CD4-positive, alpha-beta T cell treated with Interleukin-6 at 100 ng/mL for 8 hours (primary cell): ENCODE results near the gene ZDHHC18.
"Not testable (repeated sequence)": the region's sequence is repeated elsewhere in the genome, so short reads cannot be mapped to it uniquely, and the experiment has no call there.

Source experiments
- DNase-seq: peaks from one replicate; pipeline ENCODE4 v3.0.0-alpha.2; 2020; ENCODE audit warnings: mixed read lengths, low spot score

The ZDHHC18 gene

DNA sequence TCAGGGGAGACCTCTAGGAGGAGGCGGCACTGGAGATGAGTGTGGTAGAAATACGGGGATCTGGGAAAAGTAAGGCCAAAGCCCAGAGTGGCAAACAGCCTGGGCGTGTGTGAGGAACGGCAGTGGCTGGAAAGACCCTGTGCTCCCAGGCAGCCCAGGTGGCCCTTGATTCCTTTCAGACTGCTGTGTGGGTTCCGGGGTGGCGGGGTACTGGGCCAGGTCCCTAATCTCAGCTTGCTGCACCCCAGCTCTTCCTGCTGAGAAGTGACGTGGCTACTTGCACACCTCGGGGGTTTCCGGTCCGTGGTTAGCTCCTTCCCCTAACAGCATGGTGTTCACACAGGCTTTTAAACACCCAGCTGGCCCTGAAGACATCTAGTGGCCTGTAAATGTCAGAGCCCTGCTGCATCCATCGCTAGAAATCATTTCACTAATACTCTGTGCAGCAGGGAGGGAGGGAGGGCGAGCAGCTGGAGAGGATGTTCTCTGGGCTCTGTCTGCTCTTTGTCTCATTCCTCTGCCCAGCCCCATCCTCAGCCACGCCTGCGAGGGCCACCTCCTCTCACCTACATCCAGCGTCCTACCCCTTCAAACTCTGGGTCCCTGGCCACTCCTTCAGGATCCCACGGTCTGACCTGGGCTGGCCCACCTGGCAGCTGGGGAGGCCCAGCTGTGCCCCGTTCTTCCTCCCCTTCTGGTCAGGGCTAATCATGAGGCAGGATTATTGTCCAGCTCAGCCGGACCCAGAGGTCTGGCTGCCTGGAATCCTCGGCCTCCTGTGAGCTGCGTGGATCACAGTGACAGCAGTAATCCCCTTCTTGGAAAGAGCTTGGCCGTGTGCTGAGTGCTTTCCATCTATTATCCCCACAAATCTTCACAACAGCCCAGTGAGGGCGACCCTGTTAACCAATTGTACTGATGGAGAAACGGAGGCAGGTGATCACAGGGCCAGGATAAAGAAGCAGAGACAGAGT lies 7.2 kb downstream of the ZDHHC18 start:
- peak; percentile 94 for DNase-seq

DNA sequence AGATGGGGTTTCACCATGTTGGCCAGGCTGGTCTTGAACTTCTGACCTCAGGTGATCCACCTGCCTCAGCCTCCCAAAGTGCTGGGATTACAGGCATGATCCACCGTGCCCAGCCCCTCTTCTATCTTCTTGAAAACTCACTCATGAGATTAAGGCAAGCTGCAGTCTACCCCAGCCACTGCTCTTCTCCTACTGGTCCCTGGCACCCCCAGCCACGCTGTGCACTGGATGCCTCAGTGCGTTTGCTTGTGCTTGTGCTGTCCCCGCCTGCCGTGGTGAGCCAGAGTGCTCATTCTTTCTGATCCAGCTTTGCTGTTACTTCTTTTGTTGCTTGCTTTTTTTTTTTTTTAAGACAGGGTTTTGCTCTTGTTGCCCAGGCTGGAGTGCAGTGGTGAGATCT lies 11.2 kb downstream of the ZDHHC18 start:
- DNase-seq: not testable (repeated sequence)

DNA sequence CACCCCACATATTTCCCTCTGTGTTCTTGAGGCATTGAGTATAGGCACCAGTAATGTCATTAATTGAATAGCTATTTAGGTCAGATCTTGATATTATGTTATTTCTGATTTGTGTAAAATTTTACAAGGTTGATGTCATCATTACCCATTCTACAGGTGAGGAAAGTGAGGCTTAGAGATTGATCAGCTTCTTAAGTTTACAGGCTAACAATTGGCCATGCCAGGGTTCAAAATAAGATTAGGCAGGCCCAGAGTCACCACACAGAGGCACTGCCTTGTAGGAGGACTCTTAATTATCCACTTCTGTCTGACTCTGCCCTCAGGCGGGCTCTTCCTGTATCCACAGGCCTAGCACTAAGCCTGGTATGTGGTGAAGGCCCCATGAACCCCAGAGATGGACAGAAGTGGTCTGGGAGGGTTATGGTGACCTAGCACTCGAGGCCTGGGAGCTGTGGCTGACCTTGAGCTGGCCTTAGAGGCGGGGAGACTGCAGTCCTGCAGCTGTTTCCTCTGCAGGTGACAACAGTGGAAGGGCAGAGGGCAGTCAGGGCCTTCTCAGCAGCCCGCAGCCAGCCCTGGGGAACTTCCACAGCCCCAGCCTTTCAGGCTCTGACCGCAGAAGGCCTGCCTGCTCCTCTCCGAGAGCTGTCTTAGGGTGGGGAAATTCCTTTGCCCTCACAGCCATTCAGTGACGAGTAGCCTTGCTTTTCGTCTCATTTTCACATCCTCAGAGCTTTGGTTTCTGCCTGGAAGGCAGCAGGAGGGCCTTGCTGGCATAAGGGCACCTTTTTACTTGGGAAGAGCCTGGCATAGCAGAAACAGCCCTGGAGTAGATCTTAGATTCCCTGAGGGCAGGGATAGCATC lies 12.2 kb downstream of the ZDHHC18 start:
- DNase-seq: peak; percentile 51

DNA sequence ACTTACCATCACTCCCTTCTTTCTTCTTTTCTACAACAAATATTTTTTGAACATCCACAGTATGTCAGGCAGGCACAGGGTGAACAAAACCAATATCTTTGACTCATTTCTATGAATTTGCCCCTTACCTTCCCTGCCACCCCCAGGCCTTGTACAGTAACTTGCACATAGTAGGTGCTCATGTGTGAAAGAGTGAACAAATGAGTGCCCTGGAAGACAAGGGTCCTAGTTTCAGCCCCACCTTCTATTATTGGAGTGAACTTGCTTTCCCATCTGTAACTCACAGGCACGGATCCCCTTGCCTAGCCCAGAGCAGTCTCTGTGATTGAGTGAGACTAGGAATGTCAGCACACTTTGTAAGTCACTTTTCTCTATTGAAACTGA lies 12.8 kb downstream of the ZDHHC18 start:
- DNase-seq: no peak

DNA sequence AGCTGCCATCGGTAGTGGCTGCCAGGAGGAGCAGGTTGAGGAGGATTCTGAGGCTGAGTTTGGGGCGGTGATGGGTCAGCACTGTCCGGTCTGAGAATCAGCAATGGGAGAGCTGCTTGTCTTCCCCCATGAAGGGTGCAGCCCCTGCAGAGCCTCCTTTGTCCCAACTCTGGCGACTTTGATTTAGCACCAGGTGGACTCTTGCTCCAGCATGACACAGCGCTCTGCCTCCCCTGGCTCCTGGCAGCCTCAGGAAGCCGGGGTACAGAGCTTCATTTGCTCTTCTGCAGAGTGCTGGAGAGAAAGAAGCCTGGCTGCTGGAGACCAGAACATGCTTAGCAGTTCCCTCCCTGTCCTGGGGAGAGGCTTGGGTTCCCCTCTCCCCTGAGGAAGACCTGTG lies 13.3 kb downstream of the ZDHHC18 start:
- DNase-seq: no peak

DNA sequence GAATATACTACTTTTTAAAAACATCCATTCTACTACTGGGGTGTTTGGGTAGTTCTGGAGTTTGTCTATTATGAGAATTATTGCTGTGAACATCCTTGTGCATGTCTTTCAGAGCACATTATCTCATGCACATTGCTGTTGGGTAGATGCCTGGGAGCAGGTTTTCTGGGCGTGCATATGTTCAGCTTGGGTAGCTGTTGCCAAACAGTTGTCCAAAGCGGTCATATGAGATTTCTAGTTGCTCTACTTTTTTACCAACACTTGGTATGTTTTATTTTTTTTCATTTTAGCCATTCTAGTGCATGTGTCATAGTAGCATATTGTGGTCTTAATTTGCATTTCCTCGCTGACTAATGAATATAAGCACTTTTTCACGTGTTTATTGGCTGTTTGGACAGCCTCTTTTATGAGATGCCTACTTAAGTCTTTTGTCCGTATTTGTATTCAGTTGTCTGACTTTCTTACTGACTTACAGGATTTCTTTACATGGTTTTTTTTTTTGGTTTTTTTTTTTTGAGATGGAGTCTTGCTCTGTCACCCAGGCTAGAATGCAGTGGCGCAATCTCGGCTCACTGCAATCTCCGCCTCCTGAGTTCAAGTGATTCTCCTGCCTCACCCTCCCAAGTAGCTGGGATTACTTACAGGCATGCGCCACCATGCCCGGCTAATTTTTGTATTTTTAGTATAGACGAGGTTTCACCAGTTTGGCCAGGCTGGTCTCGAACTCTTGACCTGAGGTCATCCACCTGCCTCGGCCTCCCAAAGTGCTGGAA lies 18.1 kb downstream of the ZDHHC18 start:
- DNase-seq: no peak

DNA sequence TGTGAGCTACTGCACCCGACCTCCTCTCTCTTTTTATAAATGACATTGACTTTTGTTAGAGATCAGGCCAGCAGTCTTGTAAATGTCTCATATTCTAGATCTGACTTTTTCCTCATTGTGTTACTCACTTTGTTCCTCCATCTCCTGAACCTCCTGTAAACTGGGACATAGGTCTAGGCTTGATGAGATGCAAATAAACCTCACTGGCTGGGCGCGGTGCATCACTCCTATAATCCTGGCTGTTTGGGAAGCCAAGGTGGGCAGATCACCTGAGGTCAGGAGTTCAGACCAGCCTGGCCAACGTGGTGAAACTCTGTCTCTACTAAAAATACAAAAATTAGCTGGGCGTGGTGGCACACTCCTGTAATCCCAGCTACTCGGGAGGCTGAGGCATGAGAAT lies 21.3 kb downstream of the ZDHHC18 start:
- not testable (repeated sequence) for DNase-seq

DNA sequence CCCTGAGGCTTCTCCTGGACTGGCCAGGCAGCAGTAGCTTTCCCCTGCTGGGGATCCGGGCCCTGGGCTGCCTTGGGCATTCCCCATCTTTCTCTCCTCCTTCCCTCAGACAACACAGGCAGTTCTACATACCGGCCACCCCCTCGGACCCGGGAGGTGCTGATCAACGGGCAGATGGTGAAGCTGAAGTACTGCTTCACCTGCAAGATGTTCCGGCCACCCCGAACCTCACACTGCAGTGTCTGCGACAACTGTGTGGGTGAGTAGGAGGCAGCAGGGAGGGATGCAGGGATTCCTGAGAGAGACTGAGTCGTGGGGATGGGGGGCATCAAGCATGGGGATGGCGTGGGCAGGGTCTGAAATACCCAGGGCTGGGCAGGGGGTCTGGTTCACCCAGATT lies 22.0 kb downstream of the ZDHHC18 start:
- no peak for DNase-seq

DNA sequence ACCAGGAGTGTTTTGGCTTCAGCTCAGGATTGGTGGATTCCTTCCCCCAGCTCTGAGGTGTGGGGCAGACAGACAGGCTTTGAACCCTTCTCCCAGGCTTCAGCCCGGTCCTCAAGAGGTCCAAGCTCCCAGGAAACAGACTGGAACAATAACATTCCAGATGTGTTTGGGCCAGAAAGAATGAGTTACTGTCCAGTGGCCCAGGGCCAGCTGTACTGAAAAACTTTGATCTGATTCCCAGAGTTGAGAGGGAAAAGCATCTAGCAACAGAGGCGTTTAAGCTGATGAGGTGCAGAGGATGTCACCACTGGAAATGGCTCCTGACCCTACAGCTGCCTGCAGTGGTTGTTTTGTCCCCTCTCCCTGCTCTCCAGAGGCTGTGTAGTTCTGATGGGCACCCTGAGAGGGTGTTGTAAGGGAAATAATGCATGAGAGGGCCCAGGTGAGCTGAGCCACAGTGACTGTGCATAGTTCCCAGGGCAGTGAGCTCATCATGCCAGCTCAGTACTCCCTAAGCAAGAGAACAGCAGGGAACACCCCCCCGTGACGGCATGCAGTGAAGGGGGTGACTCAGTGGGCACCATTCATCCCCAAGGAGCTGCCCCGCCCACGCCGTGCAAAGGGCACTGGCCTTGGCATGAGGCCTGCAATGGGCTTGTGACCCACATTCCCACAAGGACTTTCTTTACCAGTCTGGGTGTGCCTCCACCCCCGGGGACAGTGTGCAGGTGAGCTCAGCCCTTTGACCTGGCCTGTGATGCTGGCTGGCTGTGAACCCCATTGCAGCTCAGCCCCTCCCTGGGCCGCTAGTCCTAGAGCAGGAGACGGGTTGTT lies 22.7 kb downstream of the ZDHHC18 start:
- DNase-seq: no peak

DNA sequence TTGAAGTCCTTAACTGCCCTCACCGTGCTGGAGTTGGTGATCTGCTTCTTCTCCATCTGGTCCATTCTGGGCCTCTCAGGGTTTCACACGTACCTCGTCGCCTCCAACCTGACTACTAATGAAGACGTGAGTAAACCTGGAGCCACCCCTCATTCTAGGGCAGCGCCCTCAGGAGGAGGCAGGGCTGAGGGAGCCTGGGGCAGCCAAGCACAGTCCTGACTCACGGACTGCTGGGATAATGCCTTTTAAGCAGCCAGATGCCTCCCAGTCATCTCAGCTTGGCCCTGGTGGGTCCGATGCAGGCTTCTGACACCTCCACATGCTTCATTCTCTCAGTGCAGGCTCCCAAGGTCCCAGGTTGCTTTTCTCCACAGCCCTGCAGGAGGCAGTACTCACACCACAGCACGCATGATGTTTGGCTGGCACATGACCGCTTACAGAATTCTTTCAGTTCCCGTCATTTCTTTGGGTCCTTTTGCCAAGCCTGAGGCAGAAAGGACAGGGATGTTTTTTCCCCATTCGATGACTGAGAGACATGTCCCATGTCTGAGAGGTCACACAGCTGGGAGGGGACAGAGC lies 24.7 kb downstream of the ZDHHC18 start:
- no peak for DNase-seq

DNA sequence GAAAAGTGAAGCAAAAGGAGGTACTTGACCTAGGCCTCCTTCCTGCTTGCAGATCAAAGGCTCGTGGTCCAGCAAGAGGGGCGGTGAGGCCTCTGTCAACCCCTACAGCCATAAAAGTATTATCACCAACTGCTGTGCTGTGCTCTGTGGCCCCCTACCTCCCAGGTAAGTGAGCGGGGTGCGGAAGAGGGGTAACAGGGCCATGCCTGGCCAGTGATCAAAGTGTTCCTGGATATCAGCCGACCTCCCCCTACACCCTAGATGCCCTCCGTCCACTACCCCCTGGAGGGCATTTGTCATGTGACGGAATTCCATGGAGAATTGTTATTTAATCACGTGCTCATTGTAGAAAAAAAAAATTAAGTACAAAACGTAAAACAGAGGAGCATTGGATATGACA lies 26.2 kb downstream of the ZDHHC18 start:
- no peak for DNase-seq

DNA sequence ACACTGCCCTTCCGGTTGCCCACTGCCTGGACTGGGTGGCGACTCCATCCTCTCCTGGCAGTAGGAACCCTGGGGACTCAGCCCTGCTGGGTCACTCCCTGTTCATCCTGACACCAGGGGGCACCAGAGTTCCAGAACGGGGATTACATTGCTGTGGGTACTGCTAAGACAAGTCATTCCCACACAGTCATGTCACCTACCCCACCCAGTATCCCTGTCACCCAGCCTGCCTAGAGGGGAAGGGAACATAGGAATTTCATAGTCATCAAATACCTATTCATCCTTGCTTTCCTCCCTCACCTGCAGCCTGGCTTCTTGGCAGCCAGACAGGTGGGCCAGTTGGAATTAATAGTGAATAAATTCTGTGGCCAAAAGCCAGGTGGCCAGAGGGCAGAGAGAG lies 26.7 kb downstream of the ZDHHC18 start:
- DNase-seq: peak; percentile 75

DNA sequence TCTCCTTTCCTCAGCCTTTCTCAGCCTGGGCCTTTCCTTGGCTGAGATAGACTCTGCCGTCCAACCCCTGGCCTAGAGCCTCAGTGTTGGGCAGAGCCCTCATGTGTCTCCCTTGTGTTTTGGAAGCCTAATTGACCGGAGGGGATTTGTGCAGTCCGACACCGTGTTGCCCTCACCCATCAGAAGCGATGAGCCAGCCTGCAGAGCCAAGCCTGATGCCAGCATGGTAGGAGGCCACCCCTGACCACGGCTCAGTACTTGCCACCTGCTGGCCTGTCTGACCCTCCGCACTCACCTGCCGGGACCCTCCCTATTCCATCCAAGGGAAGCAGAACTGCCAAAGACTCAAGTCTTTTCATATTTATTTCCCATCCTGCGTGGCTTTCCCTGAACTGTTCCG lies 27.1 kb downstream of the ZDHHC18 start:
- DNase-seq: no peak

DNA sequence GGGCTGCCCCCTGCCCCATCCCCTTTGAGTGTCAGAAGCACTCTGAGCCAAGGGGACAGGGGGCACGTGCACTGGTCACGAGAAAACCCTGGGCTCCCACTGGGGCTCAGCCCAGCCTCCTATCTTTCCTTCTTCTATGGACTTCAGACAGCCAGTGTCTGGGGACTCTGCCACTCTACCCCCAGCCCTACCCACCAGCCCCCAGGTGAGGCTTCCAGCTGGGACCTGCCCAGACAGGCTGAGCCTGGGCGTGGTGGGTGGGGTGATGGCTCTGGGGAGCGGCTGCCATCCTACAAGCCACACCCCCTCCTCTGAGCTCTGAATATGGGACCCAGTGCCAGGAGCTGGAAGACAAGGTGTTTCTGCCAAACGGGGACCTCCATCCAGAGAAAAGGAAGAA lies 28.4 kb downstream of the ZDHHC18 start:
- DNase-seq: no peak

DNA sequence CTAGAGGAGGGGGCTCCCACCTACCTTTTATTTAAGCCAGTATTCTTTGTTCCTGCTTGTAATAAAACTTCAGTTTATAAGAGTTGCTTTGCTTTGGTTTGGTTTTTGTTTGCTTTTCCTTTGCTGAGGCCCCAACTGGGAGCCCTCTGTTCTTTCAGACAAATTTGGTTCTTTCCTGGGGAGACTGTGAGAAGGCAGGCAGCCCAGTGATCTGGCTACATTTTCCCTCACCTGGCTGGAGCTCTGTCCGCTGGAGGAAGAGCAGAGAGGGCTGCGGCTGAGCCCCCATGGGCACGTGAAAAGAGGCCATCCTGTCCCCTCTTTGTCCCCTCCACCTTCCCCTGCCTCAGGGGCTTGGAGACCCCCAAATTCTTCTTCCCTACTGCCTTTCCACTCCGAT lies 29.1 kb downstream of the ZDHHC18 start:
- no peak for DNase-seq

DNA sequence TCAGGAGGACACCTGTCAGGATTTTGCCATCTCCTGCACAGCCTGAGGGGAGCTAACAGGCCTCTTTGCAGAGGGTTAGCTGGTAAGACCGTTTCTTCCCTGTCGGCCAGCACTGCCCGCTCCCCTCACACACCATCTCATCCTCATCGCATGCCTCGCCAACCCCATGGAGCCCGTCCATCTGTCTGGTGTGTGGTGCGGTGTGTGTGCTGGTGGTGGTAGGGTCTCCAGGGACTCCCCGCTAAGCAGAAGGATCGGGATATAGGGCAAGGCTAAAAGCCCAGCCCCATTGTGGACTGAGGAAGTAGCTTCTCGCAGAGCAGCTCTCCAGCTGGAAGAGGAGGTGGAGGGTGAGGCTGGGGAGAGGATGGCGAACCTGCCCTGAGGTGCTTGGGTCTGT lies 29.7 kb downstream of the ZDHHC18 start:
- DNase-seq: no peak

DNA sequence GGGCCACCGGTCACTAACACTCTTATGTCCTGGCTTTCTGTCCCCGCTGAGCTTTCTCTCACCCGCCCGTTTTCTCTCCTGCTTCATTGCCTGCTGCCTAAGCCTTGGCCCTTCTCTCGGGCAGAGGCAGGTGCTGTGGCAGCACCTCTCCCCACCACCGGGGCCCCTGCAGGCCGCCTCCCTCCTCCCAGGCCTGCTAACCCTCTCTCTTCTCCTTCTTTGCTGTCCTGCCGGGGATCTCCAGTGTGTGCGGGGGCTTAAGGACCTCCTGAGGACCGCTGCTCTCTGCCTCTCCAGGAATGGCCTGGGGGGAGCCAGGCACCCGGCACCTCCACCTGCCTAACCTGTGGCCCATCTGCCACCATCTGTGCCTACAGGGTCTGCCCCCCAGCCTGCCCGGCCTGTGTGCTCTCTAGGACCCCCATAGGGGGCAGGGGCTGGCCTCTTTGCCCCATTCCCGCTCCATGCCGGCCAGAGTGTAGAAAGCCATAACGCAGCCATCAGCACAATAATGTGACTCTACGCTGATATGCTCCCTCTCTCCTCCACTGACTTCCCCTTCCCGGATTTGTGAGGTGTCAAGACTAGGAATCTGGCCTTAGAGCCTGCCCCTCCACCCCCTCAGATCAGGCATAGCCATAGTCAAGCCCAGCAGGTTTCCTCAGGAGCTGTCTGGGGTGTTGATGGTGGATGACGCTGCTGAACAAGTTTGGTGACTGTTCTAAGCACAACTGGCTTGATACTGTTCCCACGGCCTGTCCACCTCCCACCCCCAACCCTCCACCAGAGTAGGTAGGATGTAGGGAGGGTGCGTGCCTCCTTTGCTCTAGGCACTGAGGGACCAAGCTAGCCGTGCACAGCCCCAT lies 30.3 kb downstream of the ZDHHC18 start:
- DNase-seq: no peak

DNA sequence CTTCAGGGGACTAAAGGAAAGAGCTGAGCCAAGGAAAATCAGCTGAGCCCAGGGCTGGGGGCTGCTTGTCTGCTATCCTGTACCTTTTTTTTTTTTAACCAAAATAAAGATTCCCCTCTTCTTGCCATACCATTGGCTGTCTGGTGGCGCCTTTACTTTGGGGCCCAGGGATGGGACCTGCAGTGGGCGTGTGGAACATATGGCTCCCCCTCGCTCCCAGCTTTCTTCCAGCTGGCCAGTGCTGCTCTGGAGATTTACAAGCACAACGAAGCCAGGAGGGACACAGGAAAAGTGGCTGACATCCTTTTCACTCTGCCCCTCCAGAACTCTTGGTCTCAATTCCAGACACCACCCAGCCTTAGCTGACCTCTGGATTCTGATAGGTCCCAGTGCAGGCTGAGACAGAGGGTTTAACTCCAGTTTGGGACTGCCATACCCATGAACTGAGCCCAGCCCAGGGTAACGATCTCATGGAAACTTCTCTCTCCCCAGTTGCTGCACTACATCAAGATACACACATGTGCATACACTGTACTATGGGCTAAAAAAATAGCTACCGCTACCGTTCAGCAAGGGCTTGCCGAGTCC lies 31.1 kb downstream of the ZDHHC18 start:
- DNase-seq: no peak

DNA sequence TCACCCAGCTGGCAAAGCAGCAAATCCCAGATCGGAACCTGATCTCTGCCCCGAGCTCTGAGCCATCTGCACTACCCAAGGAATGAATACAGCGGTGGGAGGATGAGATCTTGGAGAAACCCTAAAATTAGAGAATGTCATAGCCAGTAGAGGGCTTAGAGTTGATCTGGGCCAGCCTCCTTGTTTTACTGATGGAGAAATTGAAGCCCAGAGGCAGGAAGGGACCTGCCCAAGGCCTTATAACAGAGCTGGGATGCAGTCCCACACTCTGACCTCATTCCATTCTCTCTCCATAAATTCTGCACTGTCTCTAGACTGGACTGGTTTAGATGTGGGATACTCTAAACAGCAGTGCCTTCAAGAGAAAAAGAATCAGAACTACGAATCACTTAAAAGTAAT lies 31.7 kb downstream of the ZDHHC18 start:
- DNase-seq: no peak
